Hepatocyte (in vitro differentiated cells): ENCODE data around the gene PCLAF. TPM values are rescaled to one million over a fixed set of nuclear protein-coding genes. Genes with fewer than 3 reads are reported as not detected.
"Not testable (repeated sequence)": the region's sequence is repeated elsewhere in the genome, so short reads cannot be mapped to it uniquely, and the experiment has no call there.

Experiments
- DNase-seq: peaks from one replicate; pipeline ENCODE4 v3.0.0-alpha.2; 2016; ENCODE audit warnings: low spot score
- H2AFZ ChIP-seq: fragments of 200-600 bp; sonication (generic); 2 replicates; pipeline ENCODE4 v1.6.0; 2016; ENCODE audit warnings: antibody characterized with exemption, mild to moderate bottlenecking
- H3K27ac ChIP-seq: fragments of 200-600 bp; sonication (generic); 2 replicates; pipeline ENCODE4 v1.5.1; 2016; ENCODE audit warnings: mild to moderate bottlenecking
- H3K27me3 ChIP-seq: fragments of 200-600 bp; sonication (generic); 2 replicates; pipeline ENCODE4 v1.6.1; 2016
- H3K36me3 ChIP-seq: fragments of 200-600 bp; sonication (generic); replicated peaks from 2 replicates; pipeline ENCODE4 v1.5.1; 2016; ENCODE audit warnings: low read depth; ENCODE audit not compliant: insufficient read depth
- H3K4me1 ChIP-seq: fragments of 200-600 bp; sonication (generic); 2 replicates; pipeline ENCODE4 v1.5.1; 2016; ENCODE audit warnings: mild to moderate bottlenecking, moderate library complexity; ENCODE audit not compliant: insufficient read depth
- H3K4me2 ChIP-seq: fragments of 200-600 bp; sonication (generic); 2 replicates; pipeline ENCODE4 v1.6.0; 2016
- H3K4me3 ChIP-seq: fragments of 200-600 bp; sonication (generic); 2 replicates; pipeline ENCODE4 v1.5.1; 2016; ENCODE audit warnings: mild to moderate bottlenecking
- H3K79me2 ChIP-seq: fragments of 200-600 bp; sonication (generic); 2 replicates; pipeline ENCODE4 v1.6.0; 2017; ENCODE audit warnings: mild to moderate bottlenecking
- H3K9me2 ChIP-seq: fragments of 200-600 bp; sonication (generic); replicated peaks from 2 replicates; pipeline ENCODE4 v1.6.0; 2017; ENCODE audit warnings: mild to moderate bottlenecking; ENCODE audit not compliant: insufficient read depth
- H3K9me3 ChIP-seq: fragments of 200-600 bp; sonication (generic); 2 replicates; pipeline ENCODE4 v1.5.1; 2016; ENCODE audit warnings: low read depth, mild to moderate bottlenecking
- H4K20me1 ChIP-seq: fragments of 200-600 bp; sonication (generic); 2 replicates; pipeline ENCODE4 v1.6.0; 2016; ENCODE audit warnings: mild to moderate bottlenecking; ENCODE audit not compliant: insufficient read depth, poor library complexity, severe bottlenecking
- CTCF ChIP-seq: fragments of 200-600 bp; sonication (generic); IDR thresholded peaks from 2 replicates; pipeline ENCODE4 v1.5.1; 2016; ENCODE audit warnings: antibody characterized with exemption, mild to moderate bottlenecking; ENCODE audit not compliant: poor library complexity
- EZH2 ChIP-seq: fragments of 200-600 bp; sonication (generic); IDR thresholded peaks from 2 replicates; pipeline ENCODE4 v1.6.1; 2016; ENCODE audit warnings: antibody characterized with exemption, mild to moderate bottlenecking, borderline replicate concordance
- EZH2phosphoT487 ChIP-seq: fragments of 200-600 bp; sonication (generic); IDR thresholded peaks from one replicate; pipeline ENCODE4 v1.6.1; 2018; ENCODE audit warnings: antibody characterized with exemption, mild to moderate bottlenecking, low read depth, moderate library complexity; ENCODE audit not compliant: unreplicated experiment, severe bottlenecking
- WGBS: methylation state at CpG from one replicate; pipeline ENCODE4 v1.1.6; 2016; ENCODE audit warnings: low lambda C conversion rate; ENCODE audit errors: missing lambda C conversion rate; 5-methylcytosine and 5-hydroxymethylcytosine counted together
- polyA plus RNA-seq: library from polyadenylated mRNA; unstranded; fragments of >200 nt; fragmentation: Nextera tagmentation; extraction: Ambion mirVana; gene quantifications from 2 replicates; pipeline ENCODE4 v1.2.1, GENCODE V29; 2016
- total RNA-seq: library from RNA; depleted of rRNA; stranded (reverse); fragments of >200 nt; gene quantifications from 2 replicates; pipeline ENCODE4 v1.2.3, GENCODE V29; 2014

Gene PCLAF
- total and polyA plus RNA-seq, 2 experiments from 2014 or later, result 21.2 to 25.3 TPM

- Histone ChIP-seq H3K9me3 (no peaks in the 10 kb centered on the region), H3K4me3 (no peak overlapping the region), H4K20me1 (peaks cover 3% of the 10 kb centered on the region), H3K27me3 (no peaks in the 10 kb centered on the region), H3K4me1 (peaks cover 5% of the 10 kb centered on the region), H3K9me2 (no peaks in the 10 kb centered on the region), H3K4me2 (no peak overlapping the region), H3K79me2 (peaks cover 91% of the 10 kb centered on the region), H2AFZ (no peak overlapping the region), H3K36me3 (no peaks in the 10 kb centered on the region), H3K27ac (no peak overlapping the region)
- TF ChIP-seq EZH2phosphoT487 (no peak), EZH2 (no peak), CTCF (no peak)
- WGBS, result 91% methylated on average over 7 of the region's 7 CpGs
- DNase-seq, result no peak
Observed at GRCh38 chr15:64351265-64351664, 30.0 kb downstream of the PCLAF start.

GRCh38 chr15:64349375-64349774, 31.9 kb downstream of the PCLAF start:
- Histone ChIP-seq H3K79me2 (peaks cover 98% of the 10 kb centered on the region), H2AFZ (no peak overlapping the region), H3K9me2 (no peaks in the 10 kb centered on the region), H3K4me3 (no peak overlapping the region), H3K36me3 (no peaks in the 10 kb centered on the region), H3K27ac (no peak overlapping the region), H4K20me1 (no peaks in the 10 kb centered on the region), H3K9me3 (no peaks in the 10 kb centered on the region), H3K4me1 (peaks cover 3% of the 10 kb centered on the region), H3K27me3 (no peaks in the 10 kb centered on the region), H3K4me2 (no peak overlapping the region)
- no peak for TF ChIP-seq EZH2phosphoT487
- no peak for TF ChIP-seq CTCF
- no peak for TF ChIP-seq EZH2
- DNase-seq, result no peak
- 97% methylated on average over 2 of the region's 2 CpGs for WGBS

GRCh38 chr15:64348455-64348854, 32.8 kb downstream of the PCLAF start:
- Histone ChIP-seq H3K4me3 (no peak overlapping the region), H3K9me3 (no peaks in the 10 kb centered on the region), H4K20me1 (no peaks in the 10 kb centered on the region), H3K27ac (no peak overlapping the region), H3K9me2 (no peaks in the 10 kb centered on the region), H3K36me3 (no peaks in the 10 kb centered on the region), H3K79me2 (peaks cover 98% of the 10 kb centered on the region), H3K4me1 (peaks cover 3% of the 10 kb centered on the region), H3K4me2 (no peak overlapping the region), H2AFZ (no peak overlapping the region), H3K27me3 (no peaks in the 10 kb centered on the region)
- no peak for TF ChIP-seq EZH2phosphoT487
- TF ChIP-seq EZH2, result no peak
- no peak for TF ChIP-seq CTCF
- DNase-seq, result no peak
- WGBS, result 84% methylated on average over 1 of the region's 1 CpG

GRCh38 chr15:64346242-64346641, 35.0 kb downstream of the PCLAF start:
- not testable (repeated sequence) for H3K9me2 ChIP-seq, DNase-seq, H3K4me1 ChIP-seq, H4K20me1 ChIP-seq, H3K9me3 ChIP-seq, H3K4me2 ChIP-seq, H3K4me3 ChIP-seq, H3K27me3 ChIP-seq, H3K27ac ChIP-seq, H2AFZ ChIP-seq, H3K36me3 ChIP-seq
- WGBS, result 100% methylated on average over 6 of the region's 6 CpGs
- H3K79me2 ChIP-seq, result peaks cover 97% of the 10 kb centered on the region
